IPS-20b (cell line): Measurements from ENCODE around the gene HES5.
"Not testable (repeated sequence)": the region's sequence is repeated elsewhere in the genome, so short reads cannot be mapped to it uniquely, and the experiment has no call there.

Experiments
- H3K27ac ChIP-seq: one replicate; pipeline ENCODE4 v1.5.1; 2013; ENCODE audit warnings: low read length
- H3K27me3 ChIP-seq: 2 replicates; pipeline ENCODE4 v1.6.1; 2013; ENCODE audit warnings: mild to moderate bottlenecking, low read length, inconsistent platforms; ENCODE audit not compliant: insufficient read depth
- H3K36me3 ChIP-seq: 2 replicates; pipeline ENCODE4 v1.6.1; 2013; ENCODE audit warnings: low read depth, mild to moderate bottlenecking, inconsistent platforms, low read length, moderate library complexity; ENCODE audit not compliant: insufficient read depth
- H3K4me1 ChIP-seq: 2 replicates; pipeline ENCODE4 v1.6.1; 2013; ENCODE audit warnings: mild to moderate bottlenecking, control low read depth, inconsistent platforms, low read length, moderate library complexity; ENCODE audit not compliant: insufficient read depth
- H3K4me3 ChIP-seq: 2 replicates; pipeline ENCODE4 v1.5.1; 2013; ENCODE audit warnings: mild to moderate bottlenecking, low read length, inconsistent platforms
- H3K9ac ChIP-seq: 2 replicates; pipeline ENCODE4 v1.6.1; 2013; ENCODE audit warnings: low read depth, mild to moderate bottlenecking, inconsistent platforms, low read length, moderate library complexity
- H3K9me3 ChIP-seq: 2 replicates; pipeline ENCODE4 v1.6.1; 2013; ENCODE audit warnings: mild to moderate bottlenecking, low read depth, low read length, inconsistent platforms; ENCODE audit not compliant: insufficient read depth

HES5 gene

GRCh38 chr1:2558420-2558819, 28.4 kb upstream of the HES5 start:
- Histone ChIP-seq H3K4me1 (no peaks in the 10 kb centered on the region), H3K36me3 (no peaks in the 10 kb centered on the region), H3K9ac (no peak overlapping the region), H3K27me3 (no peaks in the 10 kb centered on the region), H3K9me3 (no peaks in the 10 kb centered on the region), H3K27ac (no peak overlapping the region), H3K4me3 (no peak overlapping the region)

GRCh38 chr1:2557482-2558400, 27.7 kb upstream of the HES5 start:
- no peaks in the 10 kb centered on the region for H3K27me3 ChIP-seq
- no peaks in the 10 kb centered on the region for H3K9me3 ChIP-seq
- no peak overlapping the region for H3K4me3 ChIP-seq
- no peaks in the 10 kb centered on the region for H3K4me1 ChIP-seq
- H3K27ac ChIP-seq, result no peak overlapping the region
- no peaks in the 10 kb centered on the region for H3K36me3 ChIP-seq
- H3K9ac ChIP-seq, result no peak overlapping the region

- Histone ChIP-seq H3K4me3 (no peak overlapping the region), H3K36me3 (no peaks in the 10 kb centered on the region), H3K4me1 (no peaks in the 10 kb centered on the region), H3K27me3 (no peaks in the 10 kb centered on the region), H3K9me3 (no peaks in the 10 kb centered on the region), H3K27ac (no peak overlapping the region), H3K9ac (no peak overlapping the region)
These were observed 26.8 kb upstream of the HES5 start for GRCh38 chr1:2556678-2557481.

- Histone ChIP-seq H3K4me3 (no peak within 1 kb of the TSS), H3K9ac (no peak within 1 kb of the TSS), H3K27ac (no peak within 1 kb of the TSS)
These were observed 26.2 kb upstream of the HES5 start, which contains the start of gene TNFRSF14 for GRCh38 chr1:2556277-2556677. Gene TNFRSF14, plus strand, starts transcription at chr1:2556371. Its CDS starts 294 bp downstream, at chr1:2556665.

GRCh38 chr1:2555634-2556276, 25.7 kb upstream of the HES5 start:
- H3K27ac ChIP-seq, result no peak overlapping the region
- H3K36me3 ChIP-seq, result no peaks in the 10 kb centered on the region
- no peaks in the 10 kb centered on the region for H3K9me3 ChIP-seq
- no peak overlapping the region for H3K9ac ChIP-seq
- H3K4me3 ChIP-seq, result no peak overlapping the region
- H3K27me3 ChIP-seq, result no peaks in the 10 kb centered on the region
- no peaks in the 10 kb centered on the region for H3K4me1 ChIP-seq

More at GRCh38 chr1:2556277-2556677, 26.2 kb upstream of the HES5 start, which contains the start of gene TNFRSF14:
- Histone ChIP-seq H3K9me3 (no peaks in the 10 kb centered on the region), H3K36me3 (no peaks in the 10 kb centered on the region), H3K27me3 (no peaks in the 10 kb centered on the region), H3K4me1 (no peaks in the 10 kb centered on the region)

- Histone ChIP-seq H3K9ac (no peak overlapping the region), H3K4me1 (no peaks in the 10 kb centered on the region), H3K9me3 (no peaks in the 10 kb centered on the region), H3K27me3 (no peaks in the 10 kb centered on the region), H3K27ac (no peak overlapping the region), H3K36me3 (no peaks in the 10 kb centered on the region), H3K4me3 (no peak overlapping the region)
These were observed 24.7 kb upstream of the HES5 start for GRCh38 chr1:2554621-2555387.

GRCh38 chr1:2553871-2554620, 24.0 kb upstream of the HES5 start:
- H3K4me3 ChIP-seq, result no peak overlapping the region
- no peaks in the 10 kb centered on the region for H3K27me3 ChIP-seq
- H3K9ac ChIP-seq, result no peak overlapping the region
- no peaks in the 10 kb centered on the region for H3K4me1 ChIP-seq
- H3K9me3 ChIP-seq, result no peaks in the 10 kb centered on the region
- H3K36me3 ChIP-seq, result no peaks in the 10 kb centered on the region
- H3K27ac ChIP-seq, result no peak overlapping the region

GRCh38 chr1:2553076-2553475, 23.0 kb upstream of the HES5 start:
- H3K36me3 ChIP-seq, H3K9me3 ChIP-seq, H3K9ac ChIP-seq: not testable (repeated sequence)

GRCh38 chr1:2552189-2552588, 22.1 kb upstream of the HES5 start:
- H3K4me1 ChIP-seq, result peaks cover 6% of the 10 kb centered on the region; the same call in 1 of the 2 replicates
- H3K9ac ChIP-seq, result no peak overlapping the region
- H3K27ac ChIP-seq, result no peak overlapping the region

More at GRCh38 chr1:2553076-2553475, 23.0 kb upstream of the HES5 start:
- not testable (repeated sequence) for H3K27me3 ChIP-seq, H3K4me1 ChIP-seq, H3K4me3 ChIP-seq, H3K27ac ChIP-seq

GRCh38 chr1:2551544-2551943, 21.5 kb upstream of the HES5 start:
- H3K27me3 ChIP-seq, H3K9ac ChIP-seq, H3K4me1 ChIP-seq, H3K9me3 ChIP-seq, H3K27ac ChIP-seq, H3K4me3 ChIP-seq, H3K36me3 ChIP-seq: not testable (repeated sequence)

More at GRCh38 chr1:2552189-2552588, 22.1 kb upstream of the HES5 start:
- Histone ChIP-seq H3K9me3 (no peaks in the 10 kb centered on the region), H3K4me3 (no peak overlapping the region), H3K36me3 (no peaks in the 10 kb centered on the region), H3K27me3 (no peaks in the 10 kb centered on the region)
